HepG2 (cell line): Measurements from ENCODE around the gene PLSCR1. TPM values are rescaled to one million over a fixed set of nuclear protein-coding genes. Genes with fewer than 3 reads are reported as not detected.

ENCODE experiments used
- ARNTL ChIP-seq: sonication (generic); formaldehyde crosslinking; IDR thresholded peaks from 2 replicates; pipeline ENCODE4 v1.4.0; 2020; ENCODE audit warnings: mild to moderate bottlenecking, missing genetic modification reagents
- ATF4 ChIP-seq, 2 experiments: fragments of 450-650 bp in 1 of 2; sonication (generic) in 1 of 2; formaldehyde crosslinking; IDR thresholded peaks; 2 replicates each; pipeline versions ENCODE4 v1.5.0 to v1.8.0; 2020 to 2022; ENCODE audit warnings: mild to moderate bottlenecking in 1 of 2, missing genetic modification reagents in 1 of 2
- ATM ChIP-seq: fragments of 450-650 bp; IDR thresholded peaks from 2 replicates; pipeline ENCODE4 v1.7.1; 2017; ENCODE audit warnings: mild to moderate bottlenecking, borderline replicate concordance
- CAMTA2 ChIP-seq: sonication (generic); formaldehyde crosslinking; IDR thresholded peaks from 2 replicates; pipeline ENCODE4 v1.4.0; 2020; ENCODE audit warnings: mild to moderate bottlenecking, missing genetic modification reagents, borderline replicate concordance
- EZH2 ChIP-seq: conservative IDR thresholded peaks from 2 replicates; pipeline ENCODE4 v1.6.1; 2012; ENCODE audit warnings: mild to moderate bottlenecking, low read depth, low read length, moderate library complexity
- GABPB1 ChIP-seq: IDR thresholded peaks from 2 replicates; pipeline ENCODE4 v1.6.1; 2016; ENCODE audit warnings: mild to moderate bottlenecking, missing genetic modification reagents, moderate library complexity, missing compliant biosample characterization
- HNRNPH1 ChIP-seq: fragments of 200-400 bp; formaldehyde crosslinking; optimal IDR thresholded peaks from 2 replicates; pipeline ENCODE3; 2017; ENCODE audit warnings: mild to moderate bottlenecking, low read depth, low read length
- MBD4 ChIP-seq: IDR thresholded peaks from 2 replicates; pipeline ENCODE4 v1.6.1; 2012; ENCODE audit warnings: low read length, inconsistent platforms, borderline replicate concordance
- MTF2 ChIP-seq: sonication (generic); formaldehyde crosslinking; IDR thresholded peaks from 2 replicates; pipeline ENCODE4 v1.5.0; 2020; ENCODE audit warnings: missing genetic modification reagents, borderline replicate concordance
- ONECUT2 ChIP-seq: sonication (generic); formaldehyde crosslinking; IDR thresholded peaks from 2 replicates; pipeline ENCODE4 v1.4.0; 2020; ENCODE audit warnings: missing genetic modification reagents
- PAXIP1 ChIP-seq: sonication (generic); formaldehyde crosslinking; conservative IDR thresholded peaks from 2 replicates; pipeline ENCODE4 v1.4.0; 2020; ENCODE audit warnings: mild to moderate bottlenecking, missing genetic modification reagents, moderate library complexity
- POGK ChIP-seq: sonication (generic); formaldehyde crosslinking; conservative IDR thresholded peaks from 2 replicates; pipeline ENCODE4 v1.8.0; 2022; ENCODE audit warnings: mild to moderate bottlenecking, moderate library complexity, missing genetic modification reagents
- RBAK ChIP-seq: sonication (generic); formaldehyde crosslinking; IDR thresholded peaks from 2 replicates; pipeline ENCODE4 v1.5.1; 2020; ENCODE audit warnings: mild to moderate bottlenecking, missing genetic modification reagents
- SALL1 ChIP-seq: sonication (generic); formaldehyde crosslinking; IDR thresholded peaks from 2 replicates; pipeline ENCODE4 v1.8.0; 2022; ENCODE audit warnings: mild to moderate bottlenecking, missing genetic modification reagents
- SMC3 ChIP-seq: IDR thresholded peaks from 2 replicates; pipeline ENCODE4 v1.6.1; 2011; ENCODE audit warnings: low read length, improper control_type of control experiment
- TRIM22 ChIP-seq: fragments of 450-650 bp; IDR thresholded peaks from 2 replicates; pipeline ENCODE4 v1.6.1; 2017
- XRCC5 ChIP-seq: fragments of 200-400 bp; formaldehyde crosslinking; optimal IDR thresholded peaks from 2 replicates; pipeline ENCODE3; 2017; ENCODE audit warnings: mild to moderate bottlenecking, low read length
- ZNF451 ChIP-seq: sonication (generic); formaldehyde crosslinking; IDR thresholded peaks from 2 replicates; pipeline ENCODE4 v1.5.0; 2020; ENCODE audit warnings: mild to moderate bottlenecking, missing genetic modification reagents
- ZNF460 ChIP-seq: sonication (generic); formaldehyde crosslinking; IDR thresholded peaks from 2 replicates; pipeline ENCODE4 v1.5.1; 2020; ENCODE audit warnings: missing genetic modification reagents, mild to moderate bottlenecking, borderline replicate concordance
- ZNF788 ChIP-seq: sonication (generic); formaldehyde crosslinking; IDR thresholded peaks from 2 replicates; pipeline ENCODE4 v1.5.0; 2020; ENCODE audit warnings: mild to moderate bottlenecking, missing genetic modification reagents, borderline replicate concordance
- ZSCAN21 ChIP-seq: sonication (generic); formaldehyde crosslinking; IDR thresholded peaks from 2 replicates; pipeline ENCODE4 v1.8.0; 2022; ENCODE audit warnings: mild to moderate bottlenecking, missing genetic modification reagents, moderate library complexity, borderline replicate concordance
- polyA plus RNA-seq, 8 experiments: library from polyadenylated mRNA; depleted of rRNA in 3 of 8; stranded (reverse) in 7 of 8; unstranded in 1 of 8; fragments of >200 nt; fragmentation: Illumina TruSeq in 4 of 8; extraction: Trizol in 4 of 8; gene quantifications; 2 replicates each; pipeline versions ENCODE4 v1.2.1 to v1.2.3, GENCODE V29; 2011 to 2016; ENCODE audit warnings: low read depth in 4 of 8, missing spikeins in 1 of 8, mixed read lengths in 1 of 8; ENCODE audit not compliant: insufficient read depth in 1 of 8
- total RNA-seq, 5 experiments: library from RNA; depleted of rRNA; stranded (reverse); fragments of >200 nt; fragmentation: Illumina TruSeq; extraction: Trizol; gene quantifications; 2 replicates each; pipeline ENCODE4 v1.2.3, GENCODE V29; 2016; ENCODE audit warnings: low read depth in 1 of 5

PLSCR1 gene
- total and polyA plus RNA-seq, 2 of the 13 experiments (the other 11 are each of a cell fraction or from before 2014, with no cell fraction given), result 33.8 to 34.1 TPM

DNA sequence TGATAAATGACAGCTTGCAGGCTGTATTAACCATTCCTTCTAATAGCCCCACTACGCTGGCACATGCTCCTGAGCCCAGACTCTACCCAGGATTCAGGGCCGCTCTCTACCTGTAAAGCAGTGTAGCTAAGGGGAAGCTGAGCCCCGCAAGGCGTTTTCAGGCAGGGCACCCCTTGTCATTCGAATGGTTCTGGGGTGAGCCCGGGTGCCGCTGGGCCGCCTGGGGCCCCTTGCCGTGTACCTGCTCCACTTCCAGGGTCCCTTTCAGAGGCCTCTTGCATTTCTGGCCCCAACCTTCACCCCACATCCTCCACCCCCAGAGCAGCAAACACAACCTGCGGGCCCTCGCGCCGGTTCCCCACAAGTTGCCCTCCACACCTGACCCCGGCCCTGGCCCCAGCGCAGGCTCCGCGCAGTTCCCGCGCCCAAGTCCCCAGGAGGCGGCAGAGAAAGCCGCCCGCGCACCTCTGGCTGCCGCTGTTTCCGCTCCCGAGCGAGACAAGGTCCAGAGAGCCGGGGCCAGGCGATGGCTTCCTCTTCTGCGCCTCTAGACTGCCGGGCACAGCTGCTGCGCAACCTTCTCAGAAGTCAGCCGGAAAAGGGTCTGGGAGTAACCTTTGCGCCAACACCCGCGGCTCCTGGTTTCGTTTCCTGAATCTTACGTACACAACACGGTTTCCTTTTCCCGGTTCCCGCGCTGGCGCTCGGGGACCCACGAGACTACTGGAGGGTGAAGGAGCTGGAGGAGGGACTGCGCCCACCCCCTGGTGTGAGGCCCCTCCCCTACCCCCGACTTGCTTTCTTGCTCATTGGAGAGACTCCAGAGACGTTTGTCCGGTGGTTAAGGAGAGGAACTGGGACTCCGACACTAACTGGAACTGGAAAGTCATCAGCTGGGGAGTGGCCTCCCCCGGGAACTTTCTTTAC is at the start of gene PLSCR1 (continued):
- peak; percentile 61; the same call in 1 of the 2 replicates for TF ChIP-seq POGK (CRISPR knock-in tag)
- TF ChIP-seq TRIM22, result no peak
- no peak for TF ChIP-seq ATM
- TF ChIP-seq ZNF788 (CRISPR knock-in tag), result no peak; the same call in 1 of the 2 replicates
- TF ChIP-seq MBD4, result no peak
- TF ChIP-seq CAMTA2 (CRISPR knock-in tag), result no peak
- no peak for TF ChIP-seq SMC3
- peak; percentile 20; the same call in 1 of the 2 replicates for TF ChIP-seq ARNTL
- peak; percentile 61 for TF ChIP-seq XRCC5
- TF ChIP-seq MTF2 (CRISPR knock-in tag), result no peak
- no peak for TF ChIP-seq HNRNPH1
- TF ChIP-seq GABPB1 (CRISPR knock-in tag), result peak; percentile 83; the same call in 1 of the 2 replicates
- no peak for TF ChIP-seq ZNF451 (CRISPR knock-in tag)
- TF ChIP-seq PAXIP1 (CRISPR knock-in tag), result no peak; the same call in none of the 2 replicates
- TF ChIP-seq SALL1 (CRISPR knock-in tag), result peak; percentile 75; the same call in 1 of the 2 replicates
- no peak for TF ChIP-seq EZH2
- no peak for TF ChIP-seq ZNF460 (CRISPR knock-in tag)
- no peak for TF ChIP-seq ATF4 (CRISPR knock-in tag; IDR thresholded peaks at IDR 0.05)
- no peak for TF ChIP-seq ONECUT2 (CRISPR knock-in tag)
- TF ChIP-seq ZSCAN21 (CRISPR knock-in tag), result 0 out of 2 replicates have a peak, but pooled peaks have one; percentile 33
- TF ChIP-seq RBAK (CRISPR knock-in tag), result no peak
